NOMO-1 treated with DMSO at 0.1 percent for 48 hours (cell line): ENCODE data around the gene CAMK4.
"Not testable (repeated sequence)": the region's sequence is repeated elsewhere in the genome, so short reads cannot be mapped to it uniquely, and the experiment has no call there.

Experiments
- DNase-seq: peaks from one replicate; lab custom pipeline; 2025; ENCODE audit not compliant: unreplicated experiment; lab: John Stamatoyannopoulos, UW

The CAMK4 gene

GRCh38 chr5:111255169-111255568, 31.0 kb downstream of the CAMK4 start:
- no peak for DNase-seq

- DNase-seq, result no peak
Measured at GRCh38 chr5:111256128-111256527, 31.9 kb downstream of the CAMK4 start.

GRCh38 chr5:111257610-111258009, 33.4 kb downstream of the CAMK4 start:
- not testable (repeated sequence) for DNase-seq

GRCh38 chr5:111259636-111260035, 35.5 kb downstream of the CAMK4 start:
- no peak for DNase-seq

- no peak for DNase-seq
Measured at GRCh38 chr5:111261610-111262009, 37.4 kb downstream of the CAMK4 start.

GRCh38 chr5:111262153-111262552, 38.0 kb downstream of the CAMK4 start:
- no peak for DNase-seq

GRCh38 chr5:111262815-111263214, 38.6 kb downstream of the CAMK4 start:
- DNase-seq, result no peak

GRCh38 chr5:111266491-111266890, 42.3 kb downstream of the CAMK4 start:
- no peak for DNase-seq

GRCh38 chr5:111268300-111268699, 44.1 kb downstream of the CAMK4 start:
- no peak for DNase-seq

- no peak for DNase-seq
Measured at GRCh38 chr5:111271885-111272284, 47.7 kb downstream of the CAMK4 start.

GRCh38 chr5:111277061-111277460, 52.9 kb downstream of the CAMK4 start:
- no peak for DNase-seq

- DNase-seq, result peak; percentile 55
Measured at GRCh38 chr5:111278858-111279504, 54.8 kb downstream of the CAMK4 start.

- DNase-seq, result no peak
Measured at GRCh38 chr5:111280282-111280951, 56.2 kb downstream of the CAMK4 start.

GRCh38 chr5:111282798-111283197, 58.6 kb downstream of the CAMK4 start:
- no peak for DNase-seq

- no peak for DNase-seq
Measured at GRCh38 chr5:111284825-111285224, 60.6 kb downstream of the CAMK4 start.

GRCh38 chr5:111294551-111294950, 70.4 kb downstream of the CAMK4 start:
- no peak for DNase-seq

GRCh38 chr5:111295649-111296048, 71.5 kb downstream of the CAMK4 start:
- no peak for DNase-seq

GRCh38 chr5:111296570-111296969, 72.4 kb downstream of the CAMK4 start:
- DNase-seq, result no peak

- DNase-seq, result no peak
Measured at GRCh38 chr5:111299067-111299481, 74.9 kb downstream of the CAMK4 start.

- no peak for DNase-seq
Measured at GRCh38 chr5:111299831-111300432, 75.7 kb downstream of the CAMK4 start.

GRCh38 chr5:111301264-111301663, 77.1 kb downstream of the CAMK4 start:
- DNase-seq, result no peak

- DNase-seq, result not testable (repeated sequence)
Measured at GRCh38 chr5:111302043-111302442, 77.9 kb downstream of the CAMK4 start.
